ENCODE measurements around the gene SMIM24. TPM values are rescaled to one million over a fixed set of nuclear protein-coding genes. Genes with fewer than 3 reads are reported as not detected.
"Not testable (repeated sequence)": the region's sequence is repeated elsewhere in the genome, so short reads cannot be mapped to it uniquely, and the experiment has no call there.

The SMIM24 gene
- total RNA-seq, 2 donors from 2014 or later, result not detected

DNA sequence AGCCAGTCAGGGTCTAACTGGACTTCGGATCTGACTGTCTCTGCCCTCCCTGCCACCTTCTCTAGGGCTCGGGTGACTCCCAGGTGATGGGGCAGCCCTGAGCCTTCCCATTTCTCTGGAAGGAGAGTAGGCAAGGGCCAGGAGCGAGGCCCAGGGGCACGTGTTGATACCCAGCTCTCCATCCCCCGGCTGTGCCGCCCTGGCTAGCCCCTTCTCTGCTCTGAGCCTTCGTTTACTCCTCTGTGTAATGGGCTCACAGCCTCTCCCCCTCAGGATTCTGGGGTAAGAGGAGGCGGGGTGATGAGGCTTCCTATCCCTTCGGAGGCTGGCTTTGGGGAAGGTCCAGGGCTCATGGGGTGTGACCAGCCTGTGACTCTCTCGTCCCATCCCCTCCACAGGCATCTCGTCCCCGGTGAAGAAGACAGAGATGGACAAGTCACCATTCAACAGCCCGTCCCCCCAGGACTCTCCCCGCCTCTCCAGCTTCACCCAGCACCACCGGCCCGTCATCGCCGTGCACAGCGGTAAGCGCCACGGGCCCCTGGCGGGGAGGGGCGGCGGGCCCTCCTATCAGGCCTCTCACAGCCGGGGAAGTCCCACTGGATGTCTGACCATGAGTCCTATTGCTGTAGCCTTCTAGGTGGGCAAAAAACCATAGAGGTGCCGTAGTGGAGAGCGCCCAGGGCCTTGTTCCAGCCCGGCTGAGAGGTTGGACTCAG, 31.6 kb downstream of the SMIM24 start:
- TF ChIP-seq, protein P1, sequence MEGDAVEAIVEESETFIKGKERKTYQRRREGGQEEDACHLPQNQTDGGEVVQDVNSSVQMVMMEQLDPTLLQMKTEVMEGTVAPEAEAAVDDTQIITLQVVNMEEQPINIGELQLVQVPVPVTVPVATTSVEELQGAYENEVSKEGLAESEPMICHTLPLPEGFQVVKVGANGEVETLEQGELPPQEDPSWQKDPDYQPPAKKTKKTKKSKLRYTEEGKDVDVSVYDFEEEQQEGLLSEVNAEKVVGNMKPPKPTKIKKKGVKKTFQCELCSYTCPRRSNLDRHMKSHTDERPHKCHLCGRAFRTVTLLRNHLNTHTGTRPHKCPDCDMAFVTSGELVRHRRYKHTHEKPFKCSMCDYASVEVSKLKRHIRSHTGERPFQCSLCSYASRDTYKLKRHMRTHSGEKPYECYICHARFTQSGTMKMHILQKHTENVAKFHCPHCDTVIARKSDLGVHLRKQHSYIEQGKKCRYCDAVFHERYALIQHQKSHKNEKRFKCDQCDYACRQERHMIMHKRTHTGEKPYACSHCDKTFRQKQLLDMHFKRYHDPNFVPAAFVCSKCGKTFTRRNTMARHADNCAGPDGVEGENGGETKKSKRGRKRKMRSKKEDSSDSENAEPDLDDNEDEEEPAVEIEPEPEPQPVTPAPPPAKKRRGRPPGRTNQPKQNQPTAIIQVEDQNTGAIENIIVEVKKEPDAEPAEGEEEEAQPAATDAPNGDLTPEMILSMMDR (conservative IDR thresholded peaks at IDR 0.05), result no peak
- no peak overlapping the region for H3K4me3 ChIP-seq (ENCODE audit: low read length)
- H3K9me3 Mint-ChIP-seq, result no peaks in the 10 kb centered on the region
- H3K27me3 Mint-ChIP-seq (ENCODE audit: insufficient read depth), result no peaks in the 10 kb centered on the region
- no peaks in the 10 kb centered on the region for H3K27me3 ChIP-seq (ENCODE audit: control insufficient read depth, insufficient read depth, low read length, poor library complexity, severe bottlenecking)
- no peak overlapping the region for H3K27ac Mint-ChIP-seq
- no peak overlapping the region for H3K27ac ChIP-seq (ENCODE audit: low read depth, low read length)
- WGBS, 2 experiments (ENCODE audit: insufficient coverage in 1 of 2, insufficient read length in 1 of 2), result 93 to 96% methylated on average over 15 to 28 of the region's 28 CpGs
- H3K36me3 Mint-ChIP-seq (ENCODE audit: low read depth), result no peaks in the 10 kb centered on the region
- DNase-seq, result no peak
- no peaks in the 10 kb centered on the region for H3K36me3 ChIP-seq (ENCODE audit: control insufficient read depth, insufficient read depth, low read length)
- no peak overlapping the region for H3K9ac ChIP-seq (ENCODE audit: extremely low read depth, low read length, poor library complexity, severe bottlenecking)
- no peaks in the 10 kb centered on the region for H3K9me3 ChIP-seq (ENCODE audit: control insufficient read depth, low read length)
- H3K4me3 Mint-ChIP-seq, result no peak overlapping the region
- no peaks in the 10 kb centered on the region for H3K4me1 ChIP-seq (ENCODE audit: control insufficient read depth, insufficient read depth, low read length)
- H3K4me1 Mint-ChIP-seq, result peaks cover 5% of the 10 kb centered on the region

DNA sequence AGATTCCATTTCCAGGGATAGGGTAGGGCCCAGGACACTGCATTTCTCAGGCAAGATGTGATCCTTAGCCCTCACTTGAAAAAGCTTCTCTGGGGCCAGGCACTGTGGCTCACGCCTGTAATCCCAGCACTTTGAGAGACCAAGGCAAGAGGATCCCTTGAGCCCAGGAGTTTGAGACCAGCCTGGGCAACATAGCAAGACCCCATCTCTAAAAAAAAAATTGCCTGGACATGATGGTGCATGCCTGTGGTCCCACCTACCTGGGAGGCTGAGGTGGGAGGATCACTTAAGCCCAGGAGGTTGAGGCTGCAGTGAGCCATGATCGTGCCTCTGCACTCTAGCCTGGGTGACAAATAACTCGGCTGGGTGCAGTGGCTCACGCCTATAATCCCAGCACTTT, 33.7 kb downstream of the SMIM24 start:
- H3K27me3 Mint-ChIP-seq (ENCODE audit: insufficient read depth); H3K36me3 Mint-ChIP-seq (ENCODE audit: low read depth); H3K36me3 ChIP-seq (ENCODE audit: control insufficient read depth, insufficient read depth, low read length); H3K27ac ChIP-seq (ENCODE audit: low read depth, low read length); DNase-seq; H3K4me1 ChIP-seq (ENCODE audit: control insufficient read depth, insufficient read depth, low read length); H3K9me3 Mint-ChIP-seq; H3K27ac Mint-ChIP-seq; H3K27me3 ChIP-seq (ENCODE audit: control insufficient read depth, insufficient read depth, low read length, poor library complexity, severe bottlenecking); H3K9me3 ChIP-seq (ENCODE audit: control insufficient read depth, low read length); H3K4me3 ChIP-seq (ENCODE audit: low read length); H3K9ac ChIP-seq (ENCODE audit: extremely low read depth, low read length, poor library complexity, severe bottlenecking); H3K4me3 Mint-ChIP-seq: not testable (repeated sequence)
- 89 to 90% methylated on average over 1 to 4 of the region's 4 CpGs for WGBS, 2 experiments (ENCODE audit: insufficient coverage in 1 of 2, insufficient read length in 1 of 2)
- peaks cover 10% of the 10 kb centered on the region for H3K4me1 Mint-ChIP-seq

GRCh38 chr19:3444695-3445234, 35.6 kb downstream of the SMIM24 start:
- no peaks in the 10 kb centered on the region for H3K4me1 ChIP-seq (ENCODE audit: control insufficient read depth, insufficient read depth, low read length)
- TF ChIP-seq, protein P1 (conservative IDR thresholded peaks at IDR 0.05), result no peak
- no peaks in the 10 kb centered on the region for H3K9me3 Mint-ChIP-seq
- no peak overlapping the region for H3K4me3 ChIP-seq (ENCODE audit: low read length)
- H3K9ac ChIP-seq (ENCODE audit: extremely low read depth, low read length, poor library complexity, severe bottlenecking), result no peak overlapping the region
- H3K36me3 Mint-ChIP-seq (ENCODE audit: low read depth), result no peaks in the 10 kb centered on the region
- H3K27ac ChIP-seq (ENCODE audit: low read depth, low read length), result peak overlapping the region; percentile 96
- H3K4me1 Mint-ChIP-seq, result peaks cover 10% of the 10 kb centered on the region
- H3K27me3 ChIP-seq (ENCODE audit: control insufficient read depth, insufficient read depth, low read length, poor library complexity, severe bottlenecking), result no peaks in the 10 kb centered on the region
- no peak for DNase-seq
- 77 to 78% methylated on average over 21 to 24 of the region's 24 CpGs for WGBS, 2 experiments (ENCODE audit: insufficient coverage in 1 of 2, insufficient read length in 1 of 2)
- H3K9me3 ChIP-seq (ENCODE audit: control insufficient read depth, low read length), result no peaks in the 10 kb centered on the region
- no peak overlapping the region for H3K27ac Mint-ChIP-seq
- no peaks in the 10 kb centered on the region for H3K27me3 Mint-ChIP-seq (ENCODE audit: insufficient read depth)
- peak overlapping the region; percentile 3 for H3K4me3 Mint-ChIP-seq
- no peaks in the 10 kb centered on the region for H3K36me3 ChIP-seq (ENCODE audit: control insufficient read depth, insufficient read depth, low read length)
